Activated CD8-positive, alpha-beta memory T cell treated with anti-CD3 and anti-CD28 coated beads for 48 hours (primary cell): ENCODE measurements around the gene NFKBIL1.
A peak's percentile ranks its signal among the peaks of the same experiment; 100 is the strongest.
"Not testable (repeated sequence)": the region's sequence is repeated elsewhere in the genome, so short reads cannot be mapped to it uniquely, and the experiment has no call there.

Source experiments
- DNase-seq, 3 experiments: peaks; one replicate each; pipeline ENCODE4 v3.0.0-alpha.2; 2020; ENCODE audit warnings: low read depth in 2 of 3, low spot score in 2 of 3

NFKBIL1 gene

GRCh38 chr6:31534011-31534410, 13.4 kb upstream of the NFKBIL1 start:
- no peak for DNase-seq

- DNase-seq, result no peak
These were observed 12.8 kb upstream of the NFKBIL1 start for GRCh38 chr6:31534521-31535040.

- no peak for DNase-seq
These were observed 11.7 kb upstream of the NFKBIL1 start for GRCh38 chr6:31535538-31536324.

- DNase-seq, result no peak
These were observed 8.5 kb upstream of the NFKBIL1 start for GRCh38 chr6:31538805-31539400.

- no peak for DNase-seq
These were observed 6.8 kb upstream of the NFKBIL1 start for GRCh38 chr6:31540640-31541039.

- DNase-seq, result no peak
These were observed 6.2 kb upstream of the NFKBIL1 start for GRCh38 chr6:31541059-31541657.

- DNase-seq, result peak; percentile 76 to 84 (median 80)
These were observed 5.5 kb upstream of the NFKBIL1 start, which contains the start of gene DDX39B for GRCh38 chr6:31541658-31542521. Gene DDX39B, minus strand, starts transcription at chr6:31542003. Its CDS starts 1,471 bp downstream, at chr6:31540532.

- DNase-seq, result no peak
These were observed 3.8 kb upstream of the NFKBIL1 start for GRCh38 chr6:31543639-31544038.

- DNase-seq, result no peak
These were observed 2.7 kb upstream of the NFKBIL1 start for GRCh38 chr6:31544676-31545075.

- DNase-seq, result no peak
These were observed 2.1 kb upstream of the NFKBIL1 start for GRCh38 chr6:31545291-31545690.

- DNase-seq, result peak; percentile 76 to 80 (median 76)
These were observed 960 bp upstream of the NFKBIL1 start, which contains the start of gene ATP6V1G2 for GRCh38 chr6:31546339-31546957. Gene ATP6V1G2, minus strand, starts transcription at chr6:31546608. Its CDS starts 49 bp downstream, at chr6:31546559.

- no peak for DNase-seq
These were observed 527 bp downstream of the NFKBIL1 start for GRCh38 chr6:31547727-31548543.

GRCh38 chr6:31548544-31548873, 1.1 kb downstream of the NFKBIL1 start:
- no peak for DNase-seq

GRCh38 chr6:31551371-31551770, 4.0 kb downstream of the NFKBIL1 start:
- DNase-seq, result not testable (repeated sequence)

GRCh38 chr6:31556307-31556706, 8.9 kb downstream of the NFKBIL1 start:
- no peak for DNase-seq

- no peak for DNase-seq
These were observed 10.3 kb downstream of the NFKBIL1 start for GRCh38 chr6:31557443-31558317.

GRCh38 chr6:31558318-31558625, 10.9 kb downstream of the NFKBIL1 start:
- DNase-seq, result no peak

GRCh38 chr6:31558631-31559500, 11.5 kb downstream of the NFKBIL1 start:
- DNase-seq, result peak in 1 of 3 experiments; percentile 54
